GM18861 (cell line): ENCODE data around the gene CARNS1.

ENCODE experiments used
- ATAC-seq: cut with Tn5 transposase; IDR thresholded peaks from one replicate; pipeline ENCODE4 v1.9.1; 2021; ENCODE audit not compliant: unreplicated experiment

Gene CARNS1

GRCh38 chr11:67415501-67416304 lies at the start of gene CARNS1:
CARNS1 (plus strand) TSS chr11:67415678; CDS start chr11:67416200, 522 bp downstream.
- ATAC-seq = no peak

- no peak for ATAC-seq
These were observed 49.6 kb upstream of the CARNS1 start for GRCh38 chr11:67365736-67366444.

GRCh38 chr11:67366546-67366945 lies 48.9 kb upstream of the CARNS1 start:
- no peak for ATAC-seq

- ATAC-seq = no peak
These were observed 48.3 kb upstream of the CARNS1 start for GRCh38 chr11:67366961-67367760.

GRCh38 chr11:67367761-67368227 lies 47.7 kb upstream of the CARNS1 start:
- ATAC-seq = no peak

GRCh38 chr11:67368621-67369020 lies 46.9 kb upstream of the CARNS1 start:
- no peak for ATAC-seq

GRCh38 chr11:67369275-67369674 lies 46.2 kb upstream of the CARNS1 start:
- ATAC-seq = no peak

- ATAC-seq = no peak
These were observed 45.6 kb upstream of the CARNS1 start for GRCh38 chr11:67369801-67370284.

- ATAC-seq = no peak
These were observed 45.0 kb upstream of the CARNS1 start for GRCh38 chr11:67370351-67371076.

- ATAC-seq = no peak
These were observed 44.1 kb upstream of the CARNS1 start for GRCh38 chr11:67371189-67371910.

GRCh38 chr11:67371911-67372320 lies 43.6 kb upstream of the CARNS1 start:
- no peak for ATAC-seq

- no peak for ATAC-seq
These were observed 43.0 kb upstream of the CARNS1 start for GRCh38 chr11:67372321-67372992.

GRCh38 chr11:67372993-67373647 lies 42.4 kb upstream of the CARNS1 start, which contains the start of gene CLCF1:
CLCF1 (minus strand) TSS chr11:67373598; CDS start chr11:67373539, 59 bp downstream.
- no peak for ATAC-seq

- ATAC-seq = no peak
These were observed 41.6 kb upstream of the CARNS1 start for GRCh38 chr11:67373648-67374570.

GRCh38 chr11:67374571-67375281 lies 40.8 kb upstream of the CARNS1 start:
- ATAC-seq = no peak

GRCh38 chr11:67375320-67376055 lies 40.0 kb upstream of the CARNS1 start:
- ATAC-seq = no peak
